Breast epithelium (tissue), 4 donors: Measurements from ENCODE around the gene ANKRD30B. TPM values are rescaled to one million over a fixed set of nuclear protein-coding genes. Genes with fewer than 3 reads are reported as not detected.
"Not testable (repeated sequence)": the region's sequence is repeated elsewhere in the genome, so short reads cannot be mapped to it uniquely, and the experiment has no call there.

Source experiments
- DNase-seq, 2 donors: peaks; one replicate each; pipeline ENCODE4 v3.0.0-alpha.2; 2019; ENCODE audit warnings: low spot score in 2 of 2
- H3K27ac ChIP-seq, 2 donors: fragments of 200-600 bp; sonication (generic) in 1 of 2; one replicate each; pipeline ENCODE4 v1.5.1; 2016 to 2019; ENCODE audit warnings: mild to moderate bottlenecking in 1 of 2
- H3K27me3 ChIP-seq, 2 donors: fragments of 200-600 bp; sonication (generic) in 1 of 2; one replicate each; pipeline versions ENCODE4 v1.5.1 to v1.6.0; 2017 to 2019; ENCODE audit warnings: control low read depth in 1 of 2, mild to moderate bottlenecking in 1 of 2
- H3K36me3 ChIP-seq: fragments of 200-600 bp; one replicate; pipeline ENCODE4 v1.5.1; 2019
- H3K4me1 ChIP-seq, 2 donors: fragments of 200-600 bp; sonication (generic); one replicate each; pipeline ENCODE4 v1.5.1; 2016 to 2019; ENCODE audit warnings: control low read depth in 1 of 2
- H3K4me3 ChIP-seq, 3 donors: fragments of 200-600 bp; sonication (generic); 1 replicate in 2 of 3; 2 replicates in 1 of 3; pipeline ENCODE4 v1.5.1; 2016 to 2019; ENCODE audit warnings: mild to moderate bottlenecking in 3 of 3, moderate library complexity in 2 of 3
- H3K9me3 ChIP-seq, 2 donors: fragments of 200-600 bp; sonication (generic) in 1 of 2; one replicate each; pipeline ENCODE4 v1.5.1; 2016 to 2019; ENCODE audit warnings: control low read depth in 1 of 2
- CTCF ChIP-seq, 3 donors: fragments of 450-650 bp; IDR thresholded peaks; one replicate each; pipeline ENCODE4 v1.5.1; 2016 to 2017; ENCODE audit warnings: antibody characterized with exemption in 3 of 3, mild to moderate bottlenecking in 3 of 3, moderate library complexity in 3 of 3
- POLR2A ChIP-seq: fragments of 450-650 bp; IDR thresholded peaks from one replicate; pipeline ENCODE4 v1.6.1; 2016; ENCODE audit warnings: antibody characterized with exemption, mild to moderate bottlenecking, moderate library complexity
- POLR2AphosphoS5 ChIP-seq, 3 donors: sonication (generic); formaldehyde crosslinking; IDR thresholded peaks; one replicate each; pipeline ENCODE4 v1.6.1; 2017; ENCODE audit warnings: antibody characterized with exemption in 3 of 3
- intact Hi-C: fragments of 100-400 bp; cut with DNase I; formaldehyde crosslinking; loops from one replicate; pipeline ENCODE4 v1.15.1; 2023; ENCODE audit warnings: low total_unique reads
- total RNA-seq, 3 donors: library from RNA; depleted of rRNA; stranded (reverse); fragments of >200 nt; gene quantifications; one replicate each; pipeline ENCODE4 v1.1.0, GENCODE V29; 2016

The ANKRD30B gene
- total RNA-seq, 3 donors from 2014 or later, result 11.0 to 11.5 TPM; not detected in 1

DNA sequence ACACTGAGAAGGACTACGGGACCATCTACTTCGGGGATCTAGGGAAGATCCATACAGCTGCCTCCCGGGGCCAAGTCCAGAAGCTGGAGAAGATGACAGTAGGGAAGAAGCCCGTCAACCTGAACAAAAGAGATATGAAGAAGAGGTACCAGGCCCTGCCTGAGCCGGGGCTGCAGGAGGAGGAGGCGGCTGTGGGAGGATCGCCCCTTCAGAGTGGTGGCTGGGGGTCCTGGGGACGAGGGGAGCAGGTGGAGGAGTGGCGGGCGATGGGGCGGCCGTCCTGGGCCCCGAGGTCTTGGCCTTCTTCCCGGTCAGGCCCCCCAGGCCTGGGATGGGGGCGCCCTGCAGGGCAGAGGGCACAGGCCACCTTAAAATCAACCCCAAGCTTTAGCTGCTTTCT lies 524 bp downstream of the ANKRD30B start:
- Histone ChIP-seq H3K9me3 (peaks cover 0 to 4% of the 10 kb centered on the region in 2 donors), H3K27me3 (peaks cover 0 to 12% of the 10 kb centered on the region in 2 donors), H3K27ac (no peak overlapping the region), H3K36me3 (no peaks in the 10 kb centered on the region), H3K4me1 (no peaks in the 10 kb centered on the region), H3K4me3 (peak overlapping the region in 2 of 3 donors; percentile 35 to 52)
- intact Hi-C loops, result no loop called here
- DNase-seq, result no peak
- TF ChIP-seq CTCF (IDR thresholded peaks at IDR 0.05) (no peak), POLR2AphosphoS5 (IDR thresholded peaks at IDR 0.05) (no peak), POLR2A (no peak)

DNA sequence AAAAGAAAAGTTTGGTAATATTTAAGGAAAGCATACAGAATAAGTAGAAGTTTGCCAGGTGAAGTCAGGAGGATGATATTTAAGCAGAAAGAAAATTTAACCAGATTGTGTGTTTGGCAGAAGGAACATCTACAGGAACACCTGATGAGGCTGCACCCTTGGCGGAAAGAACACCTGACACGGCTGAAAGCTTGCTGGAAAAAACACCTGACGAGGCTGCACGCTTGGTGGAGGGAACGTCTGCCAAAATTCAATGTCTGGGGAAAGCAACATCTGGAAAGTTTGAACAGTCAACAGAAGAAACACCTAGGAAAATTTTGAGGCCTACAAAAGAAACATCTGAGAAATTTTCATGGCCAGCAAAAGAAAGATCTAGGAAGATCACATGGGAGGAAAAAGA lies 15.6 kb downstream of the ANKRD30B start:
- intact Hi-C loops, H3K9me3 ChIP-seq, H3K27ac ChIP-seq, H3K27me3 ChIP-seq, H3K36me3 ChIP-seq, H3K4me3 ChIP-seq, H3K4me1 ChIP-seq, DNase-seq: not testable (repeated sequence)

DNA sequence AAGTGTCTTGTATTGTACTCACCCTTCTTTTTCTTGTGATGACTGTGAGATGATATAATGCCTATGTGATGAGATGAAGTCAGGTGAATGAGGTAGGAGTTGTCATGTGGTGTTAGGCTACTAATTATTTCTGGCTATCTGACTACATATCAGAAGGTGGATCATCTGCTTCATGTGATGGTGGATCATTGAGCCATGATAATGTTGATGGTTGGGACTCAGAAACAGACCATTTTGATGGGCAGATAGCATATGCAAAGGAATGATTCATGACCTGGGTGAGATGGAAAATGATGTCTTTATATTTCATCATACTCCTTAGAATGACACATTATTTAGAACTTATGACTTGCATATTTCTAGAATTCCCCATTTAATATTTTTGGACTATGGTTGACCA lies 19.5 kb downstream of the ANKRD30B start:
- no peaks in the 10 kb centered on the region for H3K36me3 ChIP-seq
- H3K27ac ChIP-seq, result no peak overlapping the region
- no peak for TF ChIP-seq POLR2A
- no peak for TF ChIP-seq CTCF (IDR thresholded peaks at IDR 0.05)
- no peak for TF ChIP-seq POLR2AphosphoS5 (IDR thresholded peaks at IDR 0.05)
- H3K9me3 ChIP-seq, result no peaks in the 10 kb centered on the region
- H3K27me3 ChIP-seq, result no peaks in the 10 kb centered on the region
- no peak overlapping the region for H3K4me3 ChIP-seq
- DNase-seq, result no peak
- no peaks in the 10 kb centered on the region for H3K4me1 ChIP-seq
- intact Hi-C loops, result no loop called here

DNA sequence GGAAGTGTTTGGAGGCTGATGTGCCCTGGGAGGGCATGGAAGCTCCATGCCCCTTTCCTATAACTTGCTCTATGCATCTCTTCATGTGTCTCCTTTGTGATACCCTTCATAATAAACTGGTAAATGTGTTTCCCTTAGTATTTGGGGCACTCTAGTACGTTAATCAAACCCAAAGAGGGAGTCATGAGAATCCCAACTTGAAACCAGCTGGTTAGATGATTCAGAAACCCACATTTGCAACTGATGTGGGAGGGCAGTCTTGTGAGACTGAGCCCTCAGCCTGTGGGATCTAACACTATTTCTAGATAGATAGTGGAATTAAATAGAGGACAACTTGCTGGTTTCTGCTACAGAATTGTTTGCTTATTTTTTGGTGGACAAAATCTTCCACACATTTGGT lies 20.3 kb downstream of the ANKRD30B start:
- intact Hi-C loops, result no loop called here
- Histone ChIP-seq H3K4me1 (no peaks in the 10 kb centered on the region), H3K27ac (no peak overlapping the region), H3K9me3 (no peaks in the 10 kb centered on the region), H3K27me3 (no peaks in the 10 kb centered on the region), H3K36me3 (no peaks in the 10 kb centered on the region), H3K4me3 (no peak overlapping the region)
- TF ChIP-seq CTCF (IDR thresholded peaks at IDR 0.05) (no peak), POLR2A (no peak), POLR2AphosphoS5 (IDR thresholded peaks at IDR 0.05) (no peak)
- DNase-seq, result no peak

- Histone ChIP-seq H3K36me3 (no peaks in the 10 kb centered on the region), H3K9me3 (no peaks in the 10 kb centered on the region), H3K27me3 (no peaks in the 10 kb centered on the region), H3K4me3 (no peak overlapping the region), H3K27ac (no peak overlapping the region), H3K4me1 (no peaks in the 10 kb centered on the region)
- intact Hi-C loops, result no loop called here
- TF ChIP-seq POLR2A, result no peak
- no peak for TF ChIP-seq CTCF (IDR thresholded peaks at IDR 0.05)
- TF ChIP-seq POLR2AphosphoS5 (IDR thresholded peaks at IDR 0.05), result no peak
- no peak for DNase-seq
Observed at GRCh38 chr18:14769381-14769780, 21.4 kb downstream of the ANKRD30B start.

- H3K36me3 ChIP-seq, result no peaks in the 10 kb centered on the region
Observed at GRCh38 chr18:14776801-14777200, 28.8 kb downstream of the ANKRD30B start.

More at GRCh38 chr18:14776801-14777200, 28.8 kb downstream of the ANKRD30B start:
- Histone ChIP-seq H3K27me3 (no peaks in the 10 kb centered on the region), H3K27ac (no peak overlapping the region), H3K9me3 (no peaks in the 10 kb centered on the region), H3K4me3 (no peak overlapping the region), H3K4me1 (no peaks in the 10 kb centered on the region)
- no peak for DNase-seq
- TF ChIP-seq POLR2AphosphoS5 (IDR thresholded peaks at IDR 0.05) (no peak), CTCF (IDR thresholded peaks at IDR 0.05) (no peak), POLR2A (no peak)
- intact Hi-C loops, result no loop called here
